ENCODE measurements around the gene NFIC. TPM values are rescaled to one million over a fixed set of nuclear protein-coding genes. Genes with fewer than 3 reads are reported as not detected.
A peak's percentile ranks its signal among the peaks of the same experiment; 100 is the strongest.

NFIC gene
- total and polyA plus RNA-seq, 10 of the 15 experiments (the other 5 are each of a cell fraction or from before 2014, with no cell fraction given) = 0.71 to 53.5 (median 10.2) TPM

DNA sequence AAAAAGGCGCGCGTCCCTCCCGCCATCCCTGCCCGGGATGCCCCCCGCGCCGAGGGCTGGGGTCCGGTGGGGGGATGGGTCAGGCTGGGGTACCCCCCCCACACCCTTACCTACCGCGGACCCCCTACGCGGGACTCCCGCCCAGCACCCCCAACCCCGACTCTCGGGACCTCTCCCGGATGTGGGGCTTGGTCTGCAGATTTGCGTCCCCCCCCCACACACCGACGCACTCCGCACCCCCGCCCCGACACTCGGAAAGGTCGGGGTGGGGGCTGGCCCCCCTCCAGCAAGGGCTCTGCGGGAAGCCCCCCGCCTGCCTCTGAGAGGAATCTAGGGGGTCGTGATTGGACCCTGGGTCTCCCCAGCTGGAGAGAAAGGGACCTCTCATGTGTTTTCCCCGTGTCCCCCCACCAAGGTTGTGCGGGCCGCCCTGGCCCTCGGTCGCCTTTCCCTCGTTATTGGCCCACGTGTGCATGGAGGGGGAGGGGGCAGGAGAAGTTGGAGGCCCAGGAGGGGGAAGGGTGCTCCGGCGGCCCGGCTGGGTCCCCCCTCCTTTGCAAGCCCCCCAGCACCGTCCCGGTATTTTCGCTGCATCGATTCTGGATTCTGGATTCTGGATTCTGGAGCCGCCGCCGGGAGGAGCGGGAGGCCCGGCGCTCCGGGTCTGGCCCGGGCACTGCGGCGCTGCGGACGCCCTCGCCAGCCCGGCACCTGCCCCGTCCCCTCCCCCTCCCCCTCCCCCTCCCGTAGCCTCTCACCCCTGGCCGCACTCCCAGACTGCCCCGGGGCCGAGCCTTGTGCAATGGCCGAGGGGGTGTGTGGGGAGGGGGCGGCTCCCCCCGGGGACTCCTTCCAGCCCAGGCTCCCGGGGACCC, 607 bp downstream of the NFIC start:
- in situ Hi-C loops (cut with MboI) (loop anchor here (25.0 kb wide), 1 partner anchor 1505 kb away; the partner anchor contains the start of gene KLF16), intact Hi-C loops (cut with micrococcal nuclease; ENCODE audit: unreplicated experiment) (loop anchor here (5.0 kb wide), 1 partner anchor 60 kb away; no protein-coding TSS in a partner anchor)
- ChIA-PET CTCF (no interaction called here), SMC1A (ENCODE audit: uncharacterized antibody, unreplicated experiment) (no interaction called here), RAD21 (ENCODE audit: unreplicated experiment) (no interaction called here), POLR2A (interaction anchor here (0.6 kb wide), 1 partner anchor 742 kb away, joined by 3 read pairs; no protein-coding TSS in a partner anchor)
- BruUV-seq (replicated peaks) = no TSS peak
- no peak for FAIRE-seq
- peaks cover 33% of the 10 kb centered on the region for H3K4me1 ChIP-seq (ENCODE audit: control insufficient read depth, insufficient read depth, low read length)
- 5% methylated on average over 20 of the region's 65 CpGs for WGBS (ENCODE audit: insufficient coverage, insufficient replicate concordance, low lambda C conversion rate, missing lambda C conversion rate)
- H3K9me3 ChIP-seq (replicated peaks; ENCODE audit: control insufficient read depth, insufficient read depth, low read length) = no peaks in the 10 kb centered on the region
- H2AFZ ChIP-seq (ENCODE audit: control insufficient read depth, low read depth, low read length) = no peak overlapping the region
- peak overlapping the region; percentile 73 for H3K4me3 ChIP-seq
- peak; percentile 51 for ATAC-seq
- H3K4me2 ChIP-seq (ENCODE audit: control insufficient read depth, insufficient read depth) = peak overlapping the region; percentile 97
- H3K36me3 ChIP-seq (ENCODE audit: control insufficient read depth in 2 of 2, insufficient read depth in 2 of 2, low read length in 1 of 2) = no peaks in the 10 kb centered on the region
- H3K27me3 ChIP-seq (replicated peaks in 1 of 2; ENCODE audit: control insufficient read depth in 2 of 2, insufficient read depth in 2 of 2, low read length in 1 of 2) = no peaks in the 10 kb centered on the region
- H3K79me2 ChIP-seq (ENCODE audit: control insufficient read depth, insufficient read depth, low read length) = peaks cover 72% of the 10 kb centered on the region
- DNase-seq (ENCODE audit: low read depth, low spot score) = no peak
- peak overlapping the region; percentile 92 for H3K27ac ChIP-seq (ENCODE audit: control insufficient read depth, insufficient read depth)
- peak overlapping the region; percentile 64 for H3K9ac ChIP-seq (ENCODE audit: control insufficient read depth, insufficient read depth, low read length)
- no peaks in the 10 kb centered on the region for H4K20me1 ChIP-seq (ENCODE audit: control insufficient read depth, insufficient read depth)
- TF ChIP-seq BHLHE40 (IDR thresholded peaks at IDR 0.05; ENCODE audit: borderline replicate concordance in 1 of 2, low read depth in 2 of 2, low read length in 1 of 2) = peak in 1 of 2 experiments; percentile 51; a peak in 3 of 4 replicates
- TF ChIP-seq, protein P1, sequence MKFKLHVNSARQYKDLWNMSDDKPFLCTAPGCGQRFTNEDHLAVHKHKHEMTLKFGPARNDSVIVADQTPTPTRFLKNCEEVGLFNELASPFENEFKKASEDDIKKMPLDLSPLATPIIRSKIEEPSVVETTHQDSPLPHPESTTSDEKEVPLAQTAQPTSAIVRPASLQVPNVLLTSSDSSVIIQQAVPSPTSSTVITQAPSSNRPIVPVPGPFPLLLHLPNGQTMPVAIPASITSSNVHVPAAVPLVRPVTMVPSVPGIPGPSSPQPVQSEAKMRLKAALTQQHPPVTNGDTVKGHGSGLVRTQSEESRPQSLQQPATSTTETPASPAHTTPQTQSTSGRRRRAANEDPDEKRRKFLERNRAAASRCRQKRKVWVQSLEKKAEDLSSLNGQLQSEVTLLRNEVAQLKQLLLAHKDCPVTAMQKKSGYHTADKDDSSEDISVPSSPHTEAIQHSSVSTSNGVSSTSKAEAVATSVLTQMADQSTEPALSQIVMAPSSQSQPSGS (IDR thresholded peaks at IDR 0.05; ENCODE audit: low read length) = no peak
- TF ChIP-seq, protein P2, sequence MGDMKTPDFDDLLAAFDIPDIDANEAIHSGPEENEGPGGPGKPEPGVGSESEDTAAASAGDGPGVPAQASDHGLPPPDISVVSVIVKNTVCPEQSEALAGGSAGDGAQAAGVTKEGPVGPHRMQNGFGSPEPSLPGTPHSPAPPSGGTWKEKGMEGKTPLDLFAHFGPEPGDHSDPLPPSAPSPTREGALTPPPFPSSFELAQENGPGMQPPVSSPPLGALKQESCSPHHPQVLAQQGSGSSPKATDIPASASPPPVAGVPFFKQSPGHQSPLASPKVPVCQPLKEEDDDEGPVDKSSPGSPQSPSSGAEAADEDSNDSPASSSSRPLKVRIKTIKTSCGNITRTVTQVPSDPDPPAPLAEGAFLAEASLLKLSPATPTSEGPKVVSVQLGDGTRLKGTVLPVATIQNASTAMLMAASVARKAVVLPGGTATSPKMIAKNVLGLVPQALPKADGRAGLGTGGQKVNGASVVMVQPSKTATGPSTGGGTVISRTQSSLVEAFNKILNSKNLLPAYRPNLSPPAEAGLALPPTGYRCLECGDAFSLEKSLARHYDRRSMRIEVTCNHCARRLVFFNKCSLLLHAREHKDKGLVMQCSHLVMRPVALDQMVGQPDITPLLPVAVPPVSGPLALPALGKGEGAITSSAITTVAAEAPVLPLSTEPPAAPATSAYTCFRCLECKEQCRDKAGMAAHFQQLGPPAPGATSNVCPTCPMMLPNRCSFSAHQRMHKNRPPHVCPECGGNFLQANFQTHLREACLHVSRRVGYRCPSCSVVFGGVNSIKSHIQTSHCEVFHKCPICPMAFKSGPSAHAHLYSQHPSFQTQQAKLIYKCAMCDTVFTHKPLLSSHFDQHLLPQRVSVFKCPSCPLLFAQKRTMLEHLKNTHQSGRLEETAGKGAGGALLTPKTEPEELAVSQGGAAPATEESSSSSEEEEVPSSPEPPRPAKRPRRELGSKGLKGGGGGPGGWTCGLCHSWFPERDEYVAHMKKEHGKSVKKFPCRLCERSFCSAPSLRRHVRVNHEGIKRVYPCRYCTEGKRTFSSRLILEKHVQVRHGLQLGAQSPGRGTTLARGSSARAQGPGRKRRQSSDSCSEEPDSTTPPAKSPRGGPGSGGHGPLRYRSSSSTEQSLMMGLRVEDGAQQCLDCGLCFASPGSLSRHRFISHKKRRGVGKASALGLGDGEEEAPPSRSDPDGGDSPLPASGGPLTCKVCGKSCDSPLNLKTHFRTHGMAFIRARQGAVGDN (IDR thresholded peaks at IDR 0.05) = peak; percentile 48; the same call in 1 of the 2 replicates
- TF ChIP-seq YY1 (IDR thresholded peaks at IDR 0.05; ENCODE audit: low read depth, low read length) = peak; percentile 14; the same call in 1 of the 2 replicates
- TF ChIP-seq RELA (IDR thresholded peaks at IDR 0.05; ENCODE audit: borderline replicate concordance, partially characterized antibody) = no peak
- TF ChIP-seq, protein P3, sequence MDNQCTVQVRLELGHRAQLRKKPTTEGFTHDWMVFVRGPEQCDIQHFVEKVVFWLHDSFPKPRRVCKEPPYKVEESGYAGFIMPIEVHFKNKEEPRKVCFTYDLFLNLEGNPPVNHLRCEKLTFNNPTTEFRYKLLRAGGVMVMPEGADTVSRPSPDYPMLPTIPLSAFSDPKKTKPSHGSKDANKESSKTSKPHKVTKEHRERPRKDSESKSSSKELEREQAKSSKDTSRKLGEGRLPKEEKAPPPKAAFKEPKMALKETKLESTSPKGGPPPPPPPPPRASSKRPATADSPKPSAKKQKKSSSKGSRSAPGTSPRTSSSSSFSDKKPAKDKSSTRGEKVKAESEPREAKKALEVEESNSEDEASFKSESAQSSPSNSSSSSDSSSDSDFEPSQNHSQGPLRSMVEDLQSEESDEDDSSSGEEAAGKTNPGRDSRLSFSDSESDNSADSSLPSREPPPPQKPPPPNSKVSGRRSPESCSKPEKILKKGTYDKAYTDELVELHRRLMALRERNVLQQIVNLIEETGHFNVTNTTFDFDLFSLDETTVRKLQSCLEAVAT (IDR thresholded peaks at IDR 0.05) = 0 out of 2 replicates have a peak, but pooled peaks have one; percentile 19
- 0 out of 4 replicates have a peak, but pooled peaks of 1 of the 2 experiments have one; percentile 24 for TF ChIP-seq IKZF2 (IDR thresholded peaks at IDR 0.05)
- peak; percentile 43; the same call in 1 of the 2 replicates for TF ChIP-seq TAF1 (IDR thresholded peaks at IDR 0.05; ENCODE audit: borderline replicate concordance, low read depth, low read length)
- peak; percentile 55 for TF ChIP-seq RAD51 (IDR thresholded peaks at IDR 0.05)
- 0 out of 2 replicates have a peak, but pooled peaks have one; percentile 4 for TF ChIP-seq RUNX3 (IDR thresholded peaks at IDR 0.05; ENCODE audit: low read length)
- TF ChIP-seq, protein P4, sequence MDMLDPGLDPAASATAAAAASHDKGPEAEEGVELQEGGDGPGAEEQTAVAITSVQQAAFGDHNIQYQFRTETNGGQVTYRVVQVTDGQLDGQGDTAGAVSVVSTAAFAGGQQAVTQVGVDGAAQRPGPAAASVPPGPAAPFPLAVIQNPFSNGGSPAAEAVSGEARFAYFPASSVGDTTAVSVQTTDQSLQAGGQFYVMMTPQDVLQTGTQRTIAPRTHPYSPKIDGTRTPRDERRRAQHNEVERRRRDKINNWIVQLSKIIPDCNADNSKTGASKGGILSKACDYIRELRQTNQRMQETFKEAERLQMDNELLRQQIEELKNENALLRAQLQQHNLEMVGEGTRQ (IDR thresholded peaks at IDR 0.05; ENCODE audit: borderline replicate concordance, low read depth, low read length) = peak; percentile 24
- peak; percentile 62; the same call in 1 of the 2 replicates for TF ChIP-seq POLR2AphosphoS5 (IDR thresholded peaks at IDR 0.05; ENCODE audit: low read length)
- peak; percentile 66 for TF ChIP-seq POLR2A (IDR thresholded peaks at IDR 0.05; ENCODE audit: low read depth, low read length)
- TF ChIP-seq MYC (IDR thresholded peaks at IDR 0.05; ENCODE audit: insufficient read depth, insufficient read length, insufficient replicate concordance, low read length, severe bottlenecking) = peak; percentile 65
- TF ChIP-seq NBN (IDR thresholded peaks at IDR 0.05) = 0 out of 2 replicates have a peak, but pooled peaks have one; percentile 18
